A549 treated with dexamethasone at 1 μM for 4 hours (cell line): ENCODE measurements around the gene IL1RN. TPM values are rescaled to one million over a fixed set of nuclear protein-coding genes. Genes with fewer than 3 reads are reported as not detected.

ENCODE experiments used
- total RNA-seq: library from RNA; stranded (reverse); fragments of 200-300 nt; extraction: Qiagen RNA extraction; gene quantifications from 5 replicates; pipeline ENCODE4 v1.2.3, GENCODE V29; 2022

Gene IL1RN, protein sequence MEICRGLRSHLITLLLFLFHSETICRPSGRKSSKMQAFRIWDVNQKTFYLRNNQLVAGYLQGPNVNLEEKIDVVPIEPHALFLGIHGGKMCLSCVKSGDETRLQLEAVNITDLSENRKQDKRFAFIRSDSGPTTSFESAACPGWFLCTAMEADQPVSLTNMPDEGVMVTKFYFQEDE
- 0.30 to 0.54 TPM (median 0.37 TPM) in 5 replicates for total RNA-seq

GRCh38 chr2:113126845-113127645 lies at the start of gene IL1RN:
TSS of gene IL1RN (plus strand) at chr2:113127598. CDS start at chr2:113127625, 27 bp downstream.

GRCh38 chr2:113173542-113174375 lies 46.4 kb downstream of the IL1RN start, which contains the start of gene PSD4:
TSS of gene PSD4 (plus strand) at chr2:113173971. CDS start at chr2:113182457, 8,486 bp downstream.

Other genes starting within 250 kb of the IL1RN start
- 0.23 TPM in 1 of 5 replicates, not detected in the others for gene IL37, start 216.4 kb upstream of the IL1RN start, total RNA-seq
- not detected in 5 replicates for gene IL36G, start 149.6 kb upstream of the IL1RN start, total RNA-seq
- gene IL36A, start 122.1 kb upstream of the IL1RN start, total RNA-seq: not detected in 5 replicates
- gene IL36B, start 74.7 kb upstream of the IL1RN start, total RNA-seq: 0.09 to 0.28 TPM (median 0.13 TPM) in 3 of 5 replicates, not detected in the others
- gene IL36RN, start 68.4 kb upstream of the IL1RN start, total RNA-seq: 0.03 to 0.12 TPM in 2 of 5 replicates, not detected in the others
- not detected in 5 replicates for gene IL1F10, start 59.6 kb upstream of the IL1RN start, total RNA-seq
- gene PSD4, start 46.4 kb downstream of the IL1RN start, total RNA-seq: 11.2 to 15.2 TPM (median 14.4 TPM) in 5 replicates
- 0.60 to 1.0 TPM (median 0.80 TPM) in 5 replicates for gene PAX8, start 151.3 kb downstream of the IL1RN start, total RNA-seq